IMR-90 (cell line): Measurements from ENCODE around the gene IRGQ. TPM values are rescaled to one million over a fixed set of nuclear protein-coding genes. Genes with fewer than 3 reads are reported as not detected.

ENCODE experiments used
- BHLHE40 ChIP-seq: fragments of 150-350 bp; IDR thresholded peaks from 2 replicates; pipeline ENCODE4 v1.6.1; 2016; ENCODE audit warnings: mild to moderate bottlenecking, low read depth, low read length
- polyA plus RNA-seq, 3 experiments: library from polyadenylated mRNA; depleted of rRNA; stranded (reverse); fragments of >200 nt; gene quantifications; 2 replicates each; pipeline ENCODE4 v1.2.3, GENCODE V29; 2012; ENCODE audit warnings: low replicate concordance in 1 of 3
- total RNA-seq: library from RNA; depleted of rRNA; stranded (reverse); fragments of >200 nt; gene quantifications from 2 replicates; pipeline ENCODE4 v1.2.3, GENCODE V29; 2012
- TF ChIP-seq, protein P1 (sequence below): conservative IDR thresholded peaks from 2 replicates; pipeline ENCODE4 v1.5.1; 2012; ENCODE audit warnings: mild to moderate bottlenecking, low read depth, low read length, improper control_type of control experiment

The IRGQ gene
- total and polyA plus RNA-seq, 2 of the 4 experiments (the other 2 are of a cell fraction) = 9.0 to 9.9 TPM

DNA sequence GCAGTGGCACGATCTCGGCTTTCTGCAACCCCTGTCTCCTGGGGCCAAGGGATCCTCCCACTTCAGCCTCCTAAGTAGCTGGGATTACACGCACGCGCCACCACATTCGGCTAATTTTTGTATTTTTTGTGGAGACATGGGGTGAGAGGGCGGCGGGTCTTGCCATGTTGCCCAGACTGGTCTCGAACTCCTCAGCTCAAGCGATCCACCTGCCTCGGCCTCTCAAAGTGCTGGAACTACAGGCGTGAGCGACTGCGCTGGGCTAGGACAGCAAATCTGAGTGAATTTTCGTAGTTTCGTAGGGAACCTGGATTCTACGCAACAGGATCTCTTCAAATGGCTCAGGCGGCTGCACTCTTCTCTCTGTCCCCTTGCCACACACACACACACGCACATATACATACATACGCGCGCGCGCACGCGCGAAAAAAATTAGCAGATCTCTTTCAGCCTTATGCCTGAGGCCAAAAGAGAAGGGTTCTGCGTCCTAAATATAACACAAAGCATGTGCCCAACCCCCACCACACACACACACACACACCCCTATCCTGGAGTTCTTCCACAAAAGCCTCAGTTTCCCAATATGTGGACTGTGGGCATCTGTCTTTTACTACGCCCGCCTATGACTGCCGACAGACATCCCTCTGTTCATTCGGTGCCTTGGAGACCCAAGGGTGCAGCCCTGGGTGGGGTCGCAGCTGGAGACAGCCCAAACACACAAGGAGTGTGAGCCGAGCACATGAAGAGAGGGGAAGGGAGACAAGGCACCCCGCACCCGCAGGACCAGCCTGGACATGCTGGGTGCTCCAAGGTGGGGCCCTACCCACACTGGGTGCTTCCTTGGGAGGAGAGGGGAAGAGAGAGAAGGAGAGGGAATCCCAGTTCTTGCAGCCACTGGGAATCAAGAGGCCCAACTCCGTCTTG is 19.7 kb downstream of the IRGQ start (continued):
- TF ChIP-seq, protein P1, sequence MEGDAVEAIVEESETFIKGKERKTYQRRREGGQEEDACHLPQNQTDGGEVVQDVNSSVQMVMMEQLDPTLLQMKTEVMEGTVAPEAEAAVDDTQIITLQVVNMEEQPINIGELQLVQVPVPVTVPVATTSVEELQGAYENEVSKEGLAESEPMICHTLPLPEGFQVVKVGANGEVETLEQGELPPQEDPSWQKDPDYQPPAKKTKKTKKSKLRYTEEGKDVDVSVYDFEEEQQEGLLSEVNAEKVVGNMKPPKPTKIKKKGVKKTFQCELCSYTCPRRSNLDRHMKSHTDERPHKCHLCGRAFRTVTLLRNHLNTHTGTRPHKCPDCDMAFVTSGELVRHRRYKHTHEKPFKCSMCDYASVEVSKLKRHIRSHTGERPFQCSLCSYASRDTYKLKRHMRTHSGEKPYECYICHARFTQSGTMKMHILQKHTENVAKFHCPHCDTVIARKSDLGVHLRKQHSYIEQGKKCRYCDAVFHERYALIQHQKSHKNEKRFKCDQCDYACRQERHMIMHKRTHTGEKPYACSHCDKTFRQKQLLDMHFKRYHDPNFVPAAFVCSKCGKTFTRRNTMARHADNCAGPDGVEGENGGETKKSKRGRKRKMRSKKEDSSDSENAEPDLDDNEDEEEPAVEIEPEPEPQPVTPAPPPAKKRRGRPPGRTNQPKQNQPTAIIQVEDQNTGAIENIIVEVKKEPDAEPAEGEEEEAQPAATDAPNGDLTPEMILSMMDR = no peak
- no peak for TF ChIP-seq BHLHE40
